GM21786 (cell line): ENCODE measurements around the gene OSBP2.

Experiments used
- ATAC-seq: cut with Tn5 transposase; IDR thresholded peaks from one replicate; pipeline ENCODE4 v1.9.1; 2021; ENCODE audit not compliant: unreplicated experiment

OSBP2 gene

DNA sequence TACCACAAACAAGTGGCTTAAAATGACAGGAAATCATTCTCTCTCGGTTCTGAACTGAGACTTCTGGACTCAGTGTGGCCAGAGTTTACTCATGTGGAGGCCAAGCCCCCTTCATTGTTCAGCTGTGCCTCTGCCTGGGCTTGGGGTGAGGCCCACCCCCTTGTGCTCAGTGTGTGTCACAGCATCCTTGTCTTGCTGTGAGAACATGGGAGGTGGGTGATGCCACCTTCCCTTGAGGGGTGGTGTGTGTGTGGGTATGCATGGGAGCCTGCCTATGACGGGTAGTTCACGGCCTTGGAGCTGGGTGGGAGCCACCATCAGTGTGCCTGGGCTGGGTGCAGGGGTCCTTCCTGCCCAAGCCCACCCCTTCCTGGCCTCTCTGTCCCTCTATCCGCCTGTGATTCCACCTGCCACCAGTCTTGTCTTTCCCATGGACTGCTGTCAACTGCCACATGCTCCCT lies 172.2 kb downstream of the OSBP2 start:
- ATAC-seq = no peak

GRCh38 chr22:30867746-30868662 lies 173.3 kb downstream of the OSBP2 start:
- ATAC-seq = no peak

DNA sequence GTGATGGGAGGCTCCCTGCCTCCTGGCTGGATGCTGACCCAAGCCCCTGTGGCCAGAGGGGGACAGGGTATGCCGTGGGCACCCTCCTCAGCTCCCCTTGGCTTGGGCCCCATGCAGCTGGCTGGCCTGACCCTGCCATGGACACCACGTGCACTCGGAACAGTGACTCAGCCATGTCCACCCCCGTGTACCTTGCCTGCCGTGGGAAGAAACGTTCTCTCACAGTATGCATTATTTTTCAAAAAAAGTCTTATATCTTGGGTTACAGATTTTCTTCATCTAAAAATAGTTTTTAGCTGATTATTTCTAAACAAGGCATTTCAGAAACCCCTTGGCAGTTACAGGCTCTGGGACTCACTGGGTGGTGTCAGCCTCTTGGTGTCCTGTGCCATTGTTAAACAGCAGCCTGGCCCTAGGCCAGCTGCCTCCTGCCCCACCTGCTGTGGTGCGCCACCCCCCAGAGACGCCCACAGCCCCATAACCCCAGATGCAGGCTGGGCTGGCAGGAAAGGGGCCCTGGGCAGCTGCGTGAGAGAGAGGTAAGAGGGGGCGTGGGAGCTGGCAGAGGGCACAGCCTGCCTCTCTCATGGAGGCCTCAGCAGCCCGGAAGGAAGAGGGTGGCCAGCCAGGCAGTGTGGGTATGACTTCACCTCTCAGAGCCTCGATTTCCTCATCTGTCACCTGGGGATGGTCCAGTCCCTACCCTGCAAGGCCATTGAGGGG lies 174.2 kb downstream of the OSBP2 start:
- no peak for ATAC-seq

- ATAC-seq = no peak
Observed at GRCh38 chr22:30869667-30870395, 175.2 kb downstream of the OSBP2 start.

- ATAC-seq = no peak
Observed at GRCh38 chr22:30870451-30871345, 176.0 kb downstream of the OSBP2 start.

- ATAC-seq = no peak
Observed at GRCh38 chr22:30871391-30872284, 177.0 kb downstream of the OSBP2 start.

DNA sequence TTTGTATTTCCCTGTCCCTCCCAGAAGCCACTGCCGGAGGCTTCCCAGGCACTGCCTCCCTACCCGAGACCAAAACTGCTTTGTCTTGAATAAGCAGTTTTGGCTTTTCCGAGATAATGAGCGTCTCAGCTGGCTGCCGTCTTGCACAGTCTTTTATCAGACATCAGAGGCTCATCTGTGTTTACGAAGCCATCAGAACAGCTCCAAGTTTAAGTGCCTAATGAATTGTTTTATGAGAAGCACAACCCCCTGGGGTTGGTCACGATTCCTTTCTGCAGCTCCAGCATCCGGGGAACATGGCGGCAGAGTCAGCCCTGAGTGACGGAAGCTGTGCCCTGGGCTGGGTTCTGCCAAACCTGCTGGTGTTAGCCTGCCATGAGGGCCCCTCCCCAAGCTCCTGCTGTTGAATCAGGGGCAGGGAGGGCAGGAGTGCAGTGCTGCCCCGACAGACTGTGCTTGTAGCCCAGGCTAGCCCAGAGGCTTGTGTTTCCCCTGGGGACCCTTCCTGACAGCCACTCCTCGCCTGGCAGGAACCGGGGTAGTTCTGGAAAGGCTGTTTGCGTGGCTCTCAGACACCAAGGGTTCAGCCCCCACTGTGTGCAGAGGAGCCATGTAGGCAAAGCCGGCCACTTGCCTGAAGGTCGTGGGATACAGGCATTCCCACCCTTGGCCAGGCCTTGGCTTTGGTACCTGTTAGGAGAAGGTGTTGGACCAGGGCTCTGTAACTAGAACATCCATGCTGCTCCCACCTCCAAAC lies 177.8 kb downstream of the OSBP2 start:
- ATAC-seq = no peak

- no peak for ATAC-seq
Observed at GRCh38 chr22:30873086-30873650, 178.5 kb downstream of the OSBP2 start.

DNA sequence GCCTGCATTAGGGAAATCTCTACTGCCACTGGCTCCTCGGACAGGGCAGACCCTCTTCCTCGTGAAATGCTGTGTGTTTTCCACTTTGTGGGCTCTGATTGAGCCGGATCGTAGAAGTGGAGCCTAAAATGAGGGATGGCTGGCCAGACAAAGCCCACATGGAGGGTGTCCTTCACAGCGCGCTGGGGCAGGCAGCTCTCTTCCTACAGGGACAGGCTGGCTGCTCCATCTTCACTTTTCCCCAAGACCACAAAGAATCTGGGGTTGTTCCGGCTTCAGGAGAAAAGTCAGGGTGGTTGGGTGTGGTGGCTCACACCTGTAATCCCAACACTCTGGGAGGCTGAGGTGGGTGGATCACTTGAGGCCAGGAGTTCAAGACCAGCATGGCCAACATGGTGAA lies 179.0 kb downstream of the OSBP2 start:
- no peak for ATAC-seq

- no peak for ATAC-seq
Observed at GRCh38 chr22:30874431-30875370, 180.0 kb downstream of the OSBP2 start.

- no peak for ATAC-seq
Observed at GRCh38 chr22:30875481-30876215, 181.0 kb downstream of the OSBP2 start.

DNA sequence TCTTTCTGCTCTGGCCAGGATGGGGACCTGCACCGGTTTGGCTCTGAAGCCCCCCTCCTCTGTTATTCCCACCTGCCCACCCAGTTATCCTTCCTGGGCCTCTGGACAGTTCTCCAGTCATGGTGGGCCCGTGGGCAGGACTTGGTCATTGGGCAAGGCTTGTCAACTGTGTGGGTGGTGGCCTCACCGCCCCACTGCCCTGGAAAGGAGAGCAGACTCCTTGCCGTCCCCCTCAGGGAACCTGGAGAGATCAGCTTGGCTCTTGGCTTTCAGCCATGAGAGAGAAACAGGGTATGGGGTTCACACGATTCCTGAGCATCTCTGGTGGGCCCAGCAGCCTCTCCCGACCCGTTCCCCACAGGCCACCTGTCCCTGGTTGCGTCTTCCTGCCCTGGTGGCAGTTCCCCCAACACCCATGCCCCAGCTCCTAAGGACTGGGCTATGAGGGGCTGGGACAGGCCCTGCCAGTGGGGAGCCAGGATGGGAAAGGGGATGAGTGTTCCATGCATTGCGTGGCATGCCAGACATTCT lies 181.6 kb downstream of the OSBP2 start:
- no peak for ATAC-seq

GRCh38 chr22:30876915-30877553 lies 182.4 kb downstream of the OSBP2 start:
- no peak for ATAC-seq

DNA sequence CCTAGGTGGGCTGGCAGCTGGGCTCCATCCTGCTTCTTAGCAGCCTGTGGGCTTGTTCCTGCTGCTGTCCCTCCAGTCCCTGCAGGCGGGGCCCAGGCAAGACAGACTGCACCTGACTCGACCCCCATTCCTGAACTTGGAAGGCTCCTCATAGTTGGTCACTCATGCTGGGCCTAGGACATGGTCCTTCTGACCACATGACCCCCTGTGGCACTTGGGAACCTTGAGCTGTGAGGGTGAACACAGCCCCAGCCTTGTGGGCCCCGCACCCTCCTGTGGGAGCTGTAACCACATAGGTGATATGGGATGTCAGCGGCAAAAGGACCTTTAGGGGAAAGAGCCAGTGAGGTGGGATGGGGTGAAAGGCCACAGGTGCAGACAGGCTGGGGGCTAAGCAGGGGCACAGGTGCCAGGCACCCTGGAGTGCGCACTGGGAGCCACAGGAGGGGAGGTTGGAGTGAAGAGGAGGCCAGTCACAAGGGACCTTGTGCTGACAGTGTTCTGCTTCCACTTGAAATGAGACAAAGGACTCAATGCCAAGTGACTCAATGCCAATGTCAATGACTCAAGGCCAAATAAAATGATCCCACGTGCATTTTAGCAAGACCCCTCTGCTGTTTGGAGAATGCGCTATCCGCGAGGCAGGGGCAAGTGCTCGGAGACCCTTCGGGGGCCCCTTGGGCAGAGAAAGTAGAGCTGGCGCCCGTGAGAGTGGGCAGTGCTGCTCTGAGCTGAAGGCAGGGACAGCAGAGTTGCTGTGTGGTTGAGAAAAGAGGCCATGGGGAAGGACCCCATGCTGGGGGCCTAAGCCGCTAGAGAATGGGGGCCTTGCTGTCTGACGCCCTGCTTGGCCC lies 183.2 kb downstream of the OSBP2 start:
- no peak for ATAC-seq
